ENCODE data around the gene PPIL1. TPM values are rescaled to one million over a fixed set of nuclear protein-coding genes. Genes with fewer than 3 reads are reported as not detected.

PPIL1 gene
- total RNA-seq, 1 donor from 2014 or later, result 33.4 TPM

GRCh38 chr6:36917541-36918193 is 43.1 kb upstream of the PPIL1 start:
- Mint-ChIP-seq H3K27me3 (ENCODE audit: unreplicated experiment) (no peaks in the 10 kb centered on the region), H3K4me1 (ENCODE audit: unreplicated experiment) (peaks cover 30% of the 10 kb centered on the region), H3K27ac (ENCODE audit: unreplicated experiment) (no peak overlapping the region), H3K36me3 (ENCODE audit: low read depth, unreplicated experiment) (peaks cover 15% of the 10 kb centered on the region), H3K9me3 (ENCODE audit: unreplicated experiment) (no peaks in the 10 kb centered on the region), H3K4me3 (ENCODE audit: unreplicated experiment) (no peak overlapping the region)
- no peak for DNase-seq (ENCODE audit: low spot score)
- TF ChIP-seq, protein P1, sequence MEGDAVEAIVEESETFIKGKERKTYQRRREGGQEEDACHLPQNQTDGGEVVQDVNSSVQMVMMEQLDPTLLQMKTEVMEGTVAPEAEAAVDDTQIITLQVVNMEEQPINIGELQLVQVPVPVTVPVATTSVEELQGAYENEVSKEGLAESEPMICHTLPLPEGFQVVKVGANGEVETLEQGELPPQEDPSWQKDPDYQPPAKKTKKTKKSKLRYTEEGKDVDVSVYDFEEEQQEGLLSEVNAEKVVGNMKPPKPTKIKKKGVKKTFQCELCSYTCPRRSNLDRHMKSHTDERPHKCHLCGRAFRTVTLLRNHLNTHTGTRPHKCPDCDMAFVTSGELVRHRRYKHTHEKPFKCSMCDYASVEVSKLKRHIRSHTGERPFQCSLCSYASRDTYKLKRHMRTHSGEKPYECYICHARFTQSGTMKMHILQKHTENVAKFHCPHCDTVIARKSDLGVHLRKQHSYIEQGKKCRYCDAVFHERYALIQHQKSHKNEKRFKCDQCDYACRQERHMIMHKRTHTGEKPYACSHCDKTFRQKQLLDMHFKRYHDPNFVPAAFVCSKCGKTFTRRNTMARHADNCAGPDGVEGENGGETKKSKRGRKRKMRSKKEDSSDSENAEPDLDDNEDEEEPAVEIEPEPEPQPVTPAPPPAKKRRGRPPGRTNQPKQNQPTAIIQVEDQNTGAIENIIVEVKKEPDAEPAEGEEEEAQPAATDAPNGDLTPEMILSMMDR (IDR thresholded peaks at IDR 0.05; ENCODE audit: unreplicated experiment), result no peak

DNA sequence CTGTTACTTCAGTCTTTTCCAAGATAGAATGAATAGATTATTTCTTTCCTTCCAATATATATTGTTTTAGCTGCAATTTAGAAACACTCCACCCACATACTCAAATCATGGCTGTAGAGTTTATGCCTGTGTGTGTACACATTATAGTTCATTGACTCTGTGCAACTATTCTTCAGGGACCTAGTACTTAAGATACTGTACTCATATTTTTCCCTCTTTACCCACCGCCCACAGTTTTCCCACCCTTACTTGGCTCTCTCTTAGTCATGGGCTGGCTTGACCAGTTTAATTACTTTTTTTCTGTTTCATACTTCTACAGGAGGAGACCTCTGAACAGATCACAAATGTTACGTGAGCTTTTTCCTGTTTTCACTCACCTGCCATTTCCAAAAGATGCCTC is 41.5 kb upstream of the PPIL1 start:
- no peak for DNase-seq (ENCODE audit: low spot score)
- Mint-ChIP-seq H3K27me3 (ENCODE audit: unreplicated experiment) (peaks cover 2% of the 10 kb centered on the region), H3K4me3 (ENCODE audit: unreplicated experiment) (no peak overlapping the region), H3K36me3 (ENCODE audit: low read depth, unreplicated experiment) (peaks cover 12% of the 10 kb centered on the region), H3K4me1 (ENCODE audit: unreplicated experiment) (peaks cover 42% of the 10 kb centered on the region), H3K9me3 (ENCODE audit: unreplicated experiment) (no peaks in the 10 kb centered on the region), H3K27ac (ENCODE audit: unreplicated experiment) (peak overlapping the region; percentile 3)
- TF ChIP-seq, protein P1 (IDR thresholded peaks at IDR 0.05; ENCODE audit: unreplicated experiment), result no peak

DNA sequence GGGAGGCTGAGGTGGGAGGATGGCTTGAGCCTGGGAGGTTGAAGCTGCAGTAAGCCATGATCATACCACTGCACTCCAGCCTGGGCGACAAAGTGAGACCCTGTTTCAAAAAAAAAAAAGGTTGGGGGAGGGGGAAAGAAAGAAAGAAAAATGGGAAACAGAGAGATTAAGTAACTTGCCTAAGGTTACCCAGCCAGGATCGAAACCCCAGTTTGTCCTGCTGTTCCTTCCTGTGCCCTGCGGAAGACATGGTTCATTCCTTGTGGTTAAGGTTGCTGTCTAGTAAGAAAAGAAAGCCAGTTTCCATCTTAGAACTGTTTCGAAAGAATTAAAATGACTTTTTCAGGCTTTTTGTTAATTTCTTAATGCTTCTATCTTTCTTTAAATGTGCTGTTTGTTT is 41.0 kb upstream of the PPIL1 start:
- Mint-ChIP-seq H3K36me3 (ENCODE audit: low read depth, unreplicated experiment) (peaks cover 11% of the 10 kb centered on the region), H3K27ac (ENCODE audit: unreplicated experiment) (no peak overlapping the region), H3K4me3 (ENCODE audit: unreplicated experiment) (no peak overlapping the region), H3K9me3 (ENCODE audit: unreplicated experiment) (no peaks in the 10 kb centered on the region), H3K4me1 (ENCODE audit: unreplicated experiment) (peaks cover 48% of the 10 kb centered on the region), H3K27me3 (ENCODE audit: unreplicated experiment) (peaks cover 2% of the 10 kb centered on the region)
- no peak for DNase-seq (ENCODE audit: low spot score)
- TF ChIP-seq, protein P1 (IDR thresholded peaks at IDR 0.05; ENCODE audit: unreplicated experiment), result no peak

DNA sequence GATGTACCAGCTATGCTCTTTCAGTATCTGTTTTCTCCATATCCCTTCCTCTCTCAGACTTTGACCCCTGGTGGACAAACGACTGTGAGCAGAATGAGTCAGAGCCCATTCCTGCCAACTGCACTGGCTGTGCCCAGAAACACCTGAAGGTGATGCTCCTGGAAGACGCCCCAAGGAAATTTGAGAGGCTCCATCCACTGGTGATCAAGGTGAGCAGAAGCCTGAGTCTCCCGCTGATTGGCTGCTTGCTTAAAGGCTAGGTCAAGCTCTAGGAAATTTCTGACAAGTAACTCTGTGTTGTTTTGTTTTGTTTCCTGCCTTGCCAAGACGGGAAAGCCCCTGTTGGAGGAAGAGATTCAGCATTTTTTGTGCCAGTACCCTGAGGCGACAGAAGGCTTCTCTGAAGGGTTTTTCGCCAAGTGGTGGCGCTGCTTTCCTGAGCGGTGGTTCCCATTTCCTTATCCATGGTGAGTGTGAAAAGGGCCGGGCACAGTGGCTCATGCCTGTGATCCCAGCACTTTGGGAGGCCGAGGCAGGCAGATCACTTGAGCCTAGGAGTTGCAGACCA is 39.7 kb upstream of the PPIL1 start:
- Mint-ChIP-seq H3K27ac (ENCODE audit: unreplicated experiment) (peak overlapping the region; percentile 95), H3K36me3 (ENCODE audit: low read depth, unreplicated experiment) (peaks cover 11% of the 10 kb centered on the region), H3K9me3 (ENCODE audit: unreplicated experiment) (no peaks in the 10 kb centered on the region), H3K4me1 (ENCODE audit: unreplicated experiment) (peaks cover 51% of the 10 kb centered on the region), H3K4me3 (ENCODE audit: unreplicated experiment) (no peak overlapping the region), H3K27me3 (ENCODE audit: unreplicated experiment) (peaks cover 2% of the 10 kb centered on the region)
- TF ChIP-seq, protein P1 (IDR thresholded peaks at IDR 0.05; ENCODE audit: unreplicated experiment), result peak; percentile 35
- DNase-seq (ENCODE audit: low spot score), result peak; percentile 67

GRCh38 chr6:36913082-36913481 is 38.5 kb upstream of the PPIL1 start:
- Mint-ChIP-seq H3K27me3 (ENCODE audit: unreplicated experiment) (peaks cover 2% of the 10 kb centered on the region), H3K27ac (ENCODE audit: unreplicated experiment) (peak overlapping the region; percentile 95), H3K36me3 (ENCODE audit: low read depth, unreplicated experiment) (peaks cover 7% of the 10 kb centered on the region), H3K4me1 (ENCODE audit: unreplicated experiment) (peaks cover 58% of the 10 kb centered on the region), H3K9me3 (ENCODE audit: unreplicated experiment) (no peaks in the 10 kb centered on the region), H3K4me3 (ENCODE audit: unreplicated experiment) (no peak overlapping the region)
- TF ChIP-seq, protein P1 (IDR thresholded peaks at IDR 0.05; ENCODE audit: unreplicated experiment), result no peak
- no peak for DNase-seq (ENCODE audit: low spot score)

Measured in endothelial cell (in vitro differentiated cells).